OCI-LY1 (cell line): ENCODE data around the gene CCDC141.
"Not testable (repeated sequence)": the region's sequence is repeated elsewhere in the genome, so short reads cannot be mapped to it uniquely, and the experiment has no call there.

Experiments used
- CTCF ChIP-seq: fragments of 200-600 bp; sonication (generic), shearing (Covaris generic); IDR thresholded peaks from 2 replicates; pipeline ENCODE4 v1.5.1; 2017; ENCODE audit warnings: mild to moderate bottlenecking, antibody characterized with exemption, low read length, moderate library complexity, mixed read lengths
- EZH2 ChIP-seq: fragments of 200-600 bp; sonication (generic), shearing (Covaris generic); IDR thresholded peaks from 2 replicates; pipeline ENCODE4 v1.8.0; 2017; ENCODE audit warnings: borderline replicate concordance, mixed run types, mild to moderate bottlenecking, antibody characterized with exemption, low read length, moderate library complexity, mixed read lengths

GRCh38 chr2:179053568-179053967, 3.6 kb upstream of the CCDC141 start:
- not testable (repeated sequence) for TF ChIP-seq CTCF, EZH2
